NCI-H1048 (cell line): ENCODE results near the gene PLBD2.
A peak's percentile ranks its signal among the peaks of the same experiment; 100 is the strongest.

Source experiments
- DNase-seq: peaks from one replicate; lab custom pipeline; 2025; lab: John Stamatoyannopoulos, UW

Gene PLBD2

DNA sequence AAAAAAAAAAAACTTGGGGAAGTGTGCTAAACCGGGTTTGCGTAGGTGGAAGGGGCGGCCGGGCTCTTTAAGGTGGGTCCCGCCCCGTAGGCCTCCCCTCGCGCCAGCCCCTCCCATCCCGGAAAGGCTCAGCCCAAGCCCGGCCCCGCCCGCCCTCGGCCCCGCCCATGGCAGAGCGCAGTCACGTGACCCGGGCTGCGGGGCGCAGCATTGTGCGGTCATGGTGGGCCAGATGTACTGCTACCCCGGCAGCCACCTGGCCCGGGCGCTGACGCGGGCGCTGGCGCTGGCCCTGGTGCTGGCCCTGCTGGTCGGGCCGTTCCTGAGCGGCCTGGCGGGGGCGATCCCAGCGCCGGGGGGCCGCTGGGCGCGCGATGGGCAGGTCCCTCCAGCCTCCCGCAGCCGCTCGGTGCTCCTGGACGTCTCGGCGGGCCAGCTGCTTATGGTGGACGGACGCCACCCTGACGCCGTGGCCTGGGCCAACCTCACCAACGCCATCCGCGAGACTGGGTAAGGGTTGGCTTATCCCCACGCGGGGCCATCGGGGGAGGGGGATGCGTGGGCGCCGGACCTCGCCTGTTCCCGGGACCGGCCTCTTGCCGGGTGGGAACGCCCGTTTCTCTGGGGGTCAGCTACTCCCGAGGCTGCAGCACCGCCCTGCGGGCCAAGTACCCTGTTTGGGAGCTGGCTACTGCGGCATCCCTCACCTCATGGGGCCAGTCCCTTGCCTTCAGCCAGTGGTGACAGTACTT lies at the start of gene PLBD2:
Gene PLBD2 (plus strand): TSS at position 207 of the 752 bp plus-strand sequence. CDS start 14 bp downstream, at position 221.
- peak; percentile 88 for DNase-seq

- DNase-seq, result no peak
Measured at GRCh38 chr12:113310489-113310888, 47.9 kb upstream of the PLBD2 start.

DNA sequence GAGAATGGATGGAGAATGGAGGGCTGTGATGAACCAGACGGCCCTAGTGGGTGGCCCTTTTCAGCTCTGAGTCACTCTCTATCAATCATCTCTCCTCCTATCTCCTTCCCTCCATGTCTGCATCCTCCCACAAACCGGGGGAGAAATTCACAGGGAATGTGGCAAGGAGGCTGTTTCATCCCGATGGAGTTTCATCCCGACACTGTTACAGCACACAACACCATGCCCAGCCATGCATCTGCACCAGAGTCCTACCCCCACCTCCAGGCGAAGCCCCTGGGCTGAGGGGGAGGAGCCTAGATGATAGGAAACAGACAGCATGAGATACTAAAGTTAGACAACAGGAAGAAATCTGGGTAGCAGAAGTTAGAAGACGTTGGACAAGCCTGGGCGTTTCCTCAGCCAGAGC lies 44.3 kb upstream of the PLBD2 start:
- DNase-seq, result no peak

DNA sequence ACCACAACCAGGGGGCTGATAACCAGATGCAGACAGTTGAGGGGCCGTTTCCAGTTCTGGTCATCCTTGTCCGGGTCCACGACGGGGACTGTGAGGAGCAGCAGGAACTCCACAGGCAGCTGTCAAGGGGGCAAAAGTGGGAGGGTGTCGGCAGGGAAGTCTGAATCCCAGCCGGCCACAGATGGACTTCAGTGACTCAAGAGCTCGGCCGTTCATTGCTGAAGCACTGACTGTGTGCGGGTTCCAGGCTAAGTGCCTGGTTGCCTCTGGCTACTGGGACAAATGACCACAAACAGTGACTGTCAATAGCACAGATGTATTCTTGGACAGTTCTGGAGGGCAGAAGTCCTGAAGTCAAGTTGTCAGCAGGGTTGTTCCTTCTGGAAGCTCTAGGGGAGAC lies 43.0 kb upstream of the PLBD2 start:
- no peak for DNase-seq

GRCh38 chr12:113316155-113316554 lies 42.2 kb upstream of the PLBD2 start:
- no peak for DNase-seq

GRCh38 chr12:113317122-113317521 lies 41.3 kb upstream of the PLBD2 start:
- DNase-seq, result no peak

DNA sequence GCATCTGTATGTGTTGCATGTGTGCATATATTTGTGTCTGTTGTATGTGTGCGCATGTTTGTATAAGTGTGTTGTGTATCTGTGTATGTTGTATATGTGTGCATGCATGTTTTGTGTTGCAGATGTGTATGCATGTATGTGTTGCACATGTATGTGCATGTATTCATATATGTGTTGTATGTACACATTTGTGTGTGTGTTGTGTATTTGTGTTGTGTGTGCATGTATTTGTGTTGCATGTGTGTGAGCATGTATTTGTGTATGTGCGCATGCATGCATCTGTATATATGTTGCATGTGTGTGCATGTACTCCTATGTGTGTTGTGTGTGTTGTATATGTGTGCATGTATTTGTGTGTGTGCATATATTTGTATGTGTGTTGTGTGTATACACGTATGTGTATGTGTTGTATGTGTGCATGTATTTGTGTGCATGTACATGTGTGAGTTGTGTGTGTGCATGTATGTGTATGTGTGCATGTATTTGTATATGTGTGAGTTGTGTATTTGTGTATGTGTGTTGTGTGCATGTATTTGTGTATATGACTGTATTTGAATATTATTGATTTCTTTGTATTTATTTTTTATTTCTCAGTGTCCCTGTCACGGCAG lies 40.2 kb upstream of the PLBD2 start:
- no peak for DNase-seq

DNA sequence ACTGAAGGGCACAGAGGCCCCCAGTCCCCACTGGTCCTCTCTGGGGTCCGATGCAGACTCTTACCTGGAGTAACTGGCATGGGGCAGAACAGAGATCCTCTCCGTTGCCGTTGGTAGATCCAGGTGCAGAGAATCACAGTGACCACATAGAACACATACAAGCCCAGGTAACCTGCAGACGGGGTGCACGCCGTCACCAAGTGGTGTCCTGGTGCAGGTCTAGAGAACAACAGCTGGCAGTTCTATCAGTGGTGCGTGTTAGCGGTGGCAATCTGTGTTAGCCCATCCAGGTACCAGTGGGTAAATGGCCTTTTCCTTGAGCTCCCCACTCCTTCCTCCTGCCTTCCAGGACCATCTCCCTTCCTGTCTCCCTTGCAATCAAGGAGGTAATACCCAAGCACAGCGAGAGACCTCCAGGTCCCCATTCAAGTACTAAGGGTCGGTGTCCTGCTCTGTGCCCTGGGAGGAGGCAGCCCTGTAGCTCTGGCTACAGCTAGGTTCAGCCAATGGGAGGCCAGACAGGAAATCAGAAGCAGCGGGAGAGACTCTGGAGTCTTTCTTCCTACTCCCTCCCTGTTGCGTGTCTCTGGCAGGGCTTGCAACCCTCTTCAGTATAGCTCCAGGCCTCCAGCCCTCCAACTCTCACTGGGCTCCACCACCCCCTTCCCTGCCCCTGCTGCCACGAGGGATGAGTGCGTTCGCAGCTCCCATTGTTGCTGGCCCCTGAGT lies 39.3 kb upstream of the PLBD2 start:
- no peak for DNase-seq

- DNase-seq, result no peak
Measured at GRCh38 chr12:113320401-113320800, 38.0 kb upstream of the PLBD2 start.

GRCh38 chr12:113322343-113322742 lies 36.0 kb upstream of the PLBD2 start:
- DNase-seq, result no peak

DNA sequence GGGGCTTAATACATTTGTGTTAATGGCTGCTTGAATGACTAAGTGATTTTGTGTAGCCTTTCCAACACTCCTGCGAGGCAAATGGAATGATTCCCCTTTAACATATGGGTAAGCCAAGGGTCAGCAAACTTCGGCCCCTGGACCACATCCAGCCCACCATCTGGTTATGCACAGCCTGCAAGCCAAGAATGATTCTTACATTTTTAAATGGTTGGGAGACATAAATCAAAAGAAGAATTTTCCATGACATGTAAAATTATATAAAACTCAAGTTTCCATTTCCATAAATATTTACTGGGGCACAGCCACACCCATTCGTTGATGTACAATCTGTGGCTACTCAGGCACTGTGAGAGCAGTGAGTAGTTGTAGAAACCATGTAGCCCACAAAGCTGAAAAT lies 32.5 kb upstream of the PLBD2 start:
- DNase-seq, result no peak

- no peak for DNase-seq
Measured at GRCh38 chr12:113326775-113327395, 31.5 kb upstream of the PLBD2 start.

DNA sequence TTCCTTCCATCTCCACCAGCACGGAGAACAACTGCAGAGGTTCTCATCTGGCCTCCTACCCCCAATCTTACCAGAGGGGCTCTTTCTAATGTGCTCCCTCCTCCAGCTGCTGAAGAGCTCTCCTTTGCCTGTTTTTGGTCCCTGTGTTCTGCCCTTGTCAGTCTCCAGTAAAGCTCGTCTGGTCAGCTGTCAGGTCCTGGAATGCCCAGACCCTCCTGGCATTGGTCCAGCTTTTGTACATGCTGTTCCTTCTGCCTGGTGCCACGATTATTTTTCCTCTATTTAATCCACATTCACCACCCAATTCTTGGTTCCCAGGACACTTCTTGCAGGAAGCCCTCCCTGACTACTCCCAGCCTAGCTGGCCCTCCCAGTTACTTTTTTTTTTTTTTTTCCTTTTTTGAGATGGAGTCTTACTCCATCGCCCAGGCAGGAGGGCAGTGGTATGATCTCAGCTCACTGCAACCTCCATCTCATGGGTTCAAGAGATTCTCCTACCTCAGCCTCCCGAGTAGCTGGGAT lies 30.0 kb upstream of the PLBD2 start:
- DNase-seq, result no peak

- no peak for DNase-seq
Measured at GRCh38 chr12:113329022-113329790, 29.2 kb upstream of the PLBD2 start.

- no peak for DNase-seq
Measured at GRCh38 chr12:113329791-113330417, 28.5 kb upstream of the PLBD2 start.

GRCh38 chr12:113330505-113330904 lies 27.9 kb upstream of the PLBD2 start:
- no peak for DNase-seq

DNA sequence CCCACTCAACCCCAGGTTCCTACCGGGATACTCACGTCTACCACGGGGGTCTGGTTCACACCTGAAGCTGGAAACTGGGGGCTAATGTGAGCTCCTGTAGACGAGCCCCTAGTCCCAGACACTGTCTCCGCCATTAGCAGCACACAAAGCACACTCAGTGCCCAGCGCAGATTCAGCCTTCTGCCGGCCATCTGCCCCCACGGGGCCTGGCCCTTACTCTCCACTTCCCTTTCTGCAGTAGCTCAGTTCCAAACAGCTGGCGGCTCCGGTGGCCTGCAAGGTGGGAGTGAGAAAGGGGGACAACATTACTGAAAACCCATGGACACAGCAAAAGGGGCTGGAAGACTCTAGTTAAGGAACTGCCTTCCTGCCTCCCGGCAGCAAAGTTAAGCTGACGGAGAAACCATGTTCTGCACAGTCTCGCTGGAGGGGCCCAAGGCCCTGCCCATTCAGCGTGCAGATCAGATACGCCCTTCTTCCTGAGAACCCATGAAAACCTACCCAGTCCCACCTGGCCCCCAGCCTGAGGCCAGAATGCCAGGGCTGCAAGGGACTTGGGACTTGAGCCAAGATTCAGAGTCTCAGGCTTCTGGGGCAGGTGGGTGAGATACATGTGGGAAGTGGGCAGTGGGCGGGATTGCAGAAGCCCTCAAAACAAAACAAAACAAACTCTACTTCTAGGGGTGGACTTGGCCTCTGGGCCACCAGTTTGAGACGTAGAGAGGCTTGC lies 25.5 kb upstream of the PLBD2 start:
- DNase-seq, result no peak

GRCh38 chr12:113333418-113333750 lies 25.0 kb upstream of the PLBD2 start:
- no peak for DNase-seq

GRCh38 chr12:113333877-113334785 lies 24.3 kb upstream of the PLBD2 start:
- no peak for DNase-seq
